HG03378 (cell line): ENCODE results near the gene MAP2K7.
"Not testable (repeated sequence)": the region's sequence is repeated elsewhere in the genome, so short reads cannot be mapped to it uniquely, and the experiment has no call there.

Experiments
- ATAC-seq: cut with Tn5 transposase; IDR thresholded peaks from one replicate; pipeline ENCODE4 v1.9.1; 2021; ENCODE audit warnings: mild to moderate bottlenecking, moderate library complexity; ENCODE audit not compliant: unreplicated experiment

MAP2K7 gene

GRCh38 chr19:7903244-7904073, at the start of gene MAP2K7:
Gene MAP2K7, plus strand, starts transcription at chr19:7903877. Its CDS starts 68 bp downstream, at chr19:7903945.
- ATAC-seq: peak; percentile 83

DNA sequence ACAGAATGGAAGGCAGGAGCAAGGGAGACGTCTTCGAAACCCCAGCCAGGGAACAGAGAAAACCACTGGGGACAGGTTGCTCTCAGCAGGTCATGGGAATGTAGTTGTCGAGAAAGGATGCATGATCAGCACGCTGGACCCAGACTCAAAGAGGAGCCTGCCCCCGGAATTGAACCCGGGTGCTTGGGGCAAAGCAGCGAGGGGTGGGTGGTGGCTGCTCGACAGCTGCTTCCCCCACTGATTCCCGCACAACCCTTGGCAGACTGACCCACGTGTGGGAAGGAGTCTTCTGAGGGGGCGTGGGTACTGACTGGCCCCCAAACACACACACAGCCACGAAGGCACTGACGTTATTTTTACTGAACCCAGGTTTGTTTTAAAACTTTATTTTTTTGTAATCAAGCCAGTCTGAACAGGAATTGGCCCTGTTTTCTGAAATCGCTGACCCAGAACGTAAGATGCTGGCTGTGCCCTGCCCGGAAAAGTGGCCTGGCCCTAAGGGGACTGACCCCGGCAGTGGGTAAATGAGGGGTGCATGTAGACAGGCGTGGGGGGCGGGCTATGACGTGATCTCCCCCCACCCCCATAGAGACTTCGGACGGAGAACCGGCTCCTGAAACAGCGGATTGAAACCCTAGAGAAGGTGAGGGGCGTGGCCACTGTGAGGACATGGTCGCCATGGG, 48.1 kb upstream of the MAP2K7 start:
- ATAC-seq: no peak

GRCh38 chr19:7856109-7856591, 47.5 kb upstream of the MAP2K7 start:
- no peak for ATAC-seq

GRCh38 chr19:7856679-7857663, 46.7 kb upstream of the MAP2K7 start:
- no peak for ATAC-seq

- no peak for ATAC-seq
Observed at GRCh38 chr19:7857727-7858108, 46.0 kb upstream of the MAP2K7 start.

DNA sequence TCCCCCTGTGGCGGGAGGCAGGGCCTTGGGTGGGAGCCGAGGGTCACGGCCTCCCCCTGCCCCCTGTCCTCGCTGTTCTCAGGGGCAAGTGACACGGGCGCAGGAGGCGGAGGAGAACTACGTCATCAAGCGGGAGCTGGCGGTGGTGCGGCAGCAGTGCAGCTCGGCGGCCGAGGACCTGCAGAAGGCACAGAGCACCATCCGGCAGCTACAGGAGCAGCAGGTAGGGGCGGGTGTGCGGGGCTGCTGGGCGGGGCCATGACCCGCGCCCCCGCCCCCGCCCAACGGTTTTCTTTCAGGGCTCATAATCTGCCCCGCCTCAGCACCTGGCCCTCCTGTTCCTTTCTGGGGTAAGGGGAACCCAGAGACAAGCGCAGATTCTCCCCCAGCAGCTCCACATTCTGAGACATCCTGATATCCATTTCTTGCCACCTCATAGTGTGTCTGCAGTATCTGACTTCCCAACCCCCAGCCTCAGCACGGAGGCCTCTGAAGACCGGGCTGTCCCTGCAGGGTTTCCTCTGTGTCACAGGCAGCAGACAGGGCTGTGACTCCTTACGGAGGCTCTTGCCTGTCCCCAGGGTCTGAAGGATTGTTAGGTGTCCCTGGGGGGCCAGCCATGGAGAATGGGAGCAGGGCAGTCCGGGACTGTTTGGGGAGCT, 45.4 kb upstream of the MAP2K7 start:
- no peak for ATAC-seq

DNA sequence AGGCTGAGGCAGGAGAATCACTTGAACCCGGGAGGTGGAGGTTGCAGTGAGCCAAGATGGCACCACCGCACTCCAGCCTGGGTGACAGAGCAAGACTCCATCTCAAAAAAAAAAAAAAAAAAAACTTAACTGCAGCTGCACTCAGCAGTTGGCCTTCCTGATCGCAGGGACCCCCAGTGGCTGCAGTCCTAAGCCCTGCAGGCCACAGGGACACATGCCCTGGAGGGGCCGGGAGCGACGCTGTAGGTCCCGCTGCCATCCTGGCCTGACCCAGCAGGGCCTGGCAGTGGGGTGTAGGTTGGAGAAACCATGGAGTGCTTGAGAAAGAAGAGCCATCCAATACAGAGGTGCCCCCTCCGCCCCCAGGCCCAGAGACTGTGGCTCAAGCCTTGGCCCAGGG, 44.6 kb upstream of the MAP2K7 start:
- not testable (repeated sequence) for ATAC-seq

DNA sequence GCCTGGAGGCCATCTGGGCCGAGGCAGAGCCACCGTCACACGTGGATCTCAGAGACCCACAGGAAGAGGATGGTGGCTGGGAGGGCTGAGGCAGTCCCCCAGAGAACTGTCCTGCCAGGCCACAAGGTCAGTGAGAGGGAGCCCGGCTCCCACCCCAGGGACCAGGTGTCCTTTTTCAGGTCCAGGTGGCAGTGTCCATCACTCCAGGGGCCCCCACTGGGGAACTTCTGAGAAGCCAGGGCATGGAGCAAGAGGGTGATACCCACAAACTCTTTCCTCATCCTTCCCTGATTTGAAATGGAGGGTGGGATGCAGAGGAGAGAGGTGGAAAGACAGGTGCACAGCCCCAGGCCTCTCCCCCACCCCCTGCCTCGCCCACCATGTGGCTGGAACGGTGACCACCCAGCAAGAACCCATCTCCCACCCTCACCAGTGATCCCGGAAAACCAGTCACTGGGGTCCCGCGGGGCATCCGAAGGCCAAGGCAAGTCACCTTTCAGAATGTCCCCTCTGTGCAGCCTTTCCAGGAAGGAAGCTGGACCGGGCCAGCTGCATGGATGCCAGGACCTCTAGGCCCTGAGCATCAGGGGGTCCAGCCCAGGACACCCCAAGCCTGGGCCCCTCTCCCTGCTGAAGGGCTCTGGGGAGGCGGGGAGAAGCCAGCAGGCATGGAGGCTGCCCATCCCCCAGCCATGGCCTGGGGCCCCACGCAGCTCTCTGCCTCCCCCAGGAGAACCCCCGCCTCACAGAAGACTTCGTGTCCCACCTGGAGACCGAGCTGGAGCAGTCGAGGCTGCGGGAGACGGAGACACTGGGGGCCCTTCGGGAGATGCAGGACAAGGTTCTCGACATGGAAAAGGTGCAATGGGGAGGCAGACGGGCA, 43.6 kb upstream of the MAP2K7 start:
- ATAC-seq: no peak

GRCh38 chr19:7860714-7861618, 42.7 kb upstream of the MAP2K7 start:
- no peak for ATAC-seq

DNA sequence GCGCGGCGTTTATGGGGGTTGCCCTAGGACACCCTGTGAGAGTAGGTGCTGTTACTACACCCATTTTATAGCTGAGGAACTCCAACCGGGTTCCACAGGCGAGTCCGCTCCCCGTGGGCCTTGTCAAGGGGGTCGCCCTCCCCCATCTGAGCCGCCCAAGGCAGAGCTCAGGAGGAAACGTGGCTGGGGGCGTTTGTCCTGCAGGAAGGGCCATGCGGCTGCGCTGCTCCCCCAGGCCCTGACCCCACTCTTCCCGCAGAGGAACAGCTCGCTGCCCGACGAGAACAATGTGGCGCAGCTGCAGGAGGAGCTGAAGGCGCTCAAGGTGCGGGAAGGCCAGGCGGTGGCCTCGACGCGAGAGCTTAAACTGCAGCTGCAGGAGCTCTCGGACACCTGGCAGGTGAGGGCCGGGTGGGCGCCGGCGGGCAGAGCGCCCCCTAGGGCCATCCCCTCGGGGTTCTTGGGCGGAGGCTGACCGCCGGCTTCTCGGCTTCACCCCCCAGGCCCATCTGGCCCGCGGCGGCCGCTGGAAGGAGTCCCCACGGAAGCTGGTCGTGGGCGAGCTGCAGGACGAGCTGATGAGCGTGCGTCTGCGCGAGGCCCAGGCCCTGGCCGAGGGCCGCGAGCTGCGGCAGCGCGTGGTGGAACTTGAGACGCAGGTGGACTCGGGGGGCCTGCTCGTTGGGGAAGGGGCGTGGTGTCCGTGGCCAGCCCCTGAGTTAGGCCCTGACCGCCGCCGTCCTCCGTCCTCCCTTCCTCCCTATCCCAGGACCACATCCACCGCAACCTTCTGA, 41.9 kb upstream of the MAP2K7 start:
- no peak for ATAC-seq

DNA sequence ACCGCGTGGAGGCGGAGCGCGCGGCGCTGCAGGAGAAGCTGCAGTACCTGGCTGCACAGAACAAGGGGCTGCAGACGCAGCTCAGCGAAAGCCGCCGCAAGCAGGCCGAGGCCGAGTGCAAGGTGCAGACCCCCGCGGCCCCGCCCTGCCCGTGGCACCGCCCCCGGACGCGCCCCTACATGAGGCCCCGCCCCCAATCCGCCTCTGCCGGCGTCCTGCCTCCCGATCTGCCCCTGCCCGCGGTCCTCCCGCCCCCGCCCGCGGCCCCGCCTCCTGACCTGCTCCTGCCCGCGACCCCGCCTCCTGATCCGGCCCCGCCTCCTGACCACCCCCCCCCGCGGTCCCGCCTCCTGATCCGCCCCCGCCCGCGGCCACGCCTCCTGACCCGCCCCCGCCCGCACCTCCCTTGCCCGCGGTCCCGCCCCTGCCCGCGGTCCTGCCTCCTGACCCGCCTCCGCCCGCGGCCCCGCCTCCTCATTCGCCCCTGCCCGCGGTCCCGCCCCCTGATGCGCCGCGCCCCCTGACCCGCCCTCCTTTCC, 41.2 kb upstream of the MAP2K7 start:
- ATAC-seq: no peak

GRCh38 chr19:7863157-7863970, 40.3 kb upstream of the MAP2K7 start:
- no peak for ATAC-seq

DNA sequence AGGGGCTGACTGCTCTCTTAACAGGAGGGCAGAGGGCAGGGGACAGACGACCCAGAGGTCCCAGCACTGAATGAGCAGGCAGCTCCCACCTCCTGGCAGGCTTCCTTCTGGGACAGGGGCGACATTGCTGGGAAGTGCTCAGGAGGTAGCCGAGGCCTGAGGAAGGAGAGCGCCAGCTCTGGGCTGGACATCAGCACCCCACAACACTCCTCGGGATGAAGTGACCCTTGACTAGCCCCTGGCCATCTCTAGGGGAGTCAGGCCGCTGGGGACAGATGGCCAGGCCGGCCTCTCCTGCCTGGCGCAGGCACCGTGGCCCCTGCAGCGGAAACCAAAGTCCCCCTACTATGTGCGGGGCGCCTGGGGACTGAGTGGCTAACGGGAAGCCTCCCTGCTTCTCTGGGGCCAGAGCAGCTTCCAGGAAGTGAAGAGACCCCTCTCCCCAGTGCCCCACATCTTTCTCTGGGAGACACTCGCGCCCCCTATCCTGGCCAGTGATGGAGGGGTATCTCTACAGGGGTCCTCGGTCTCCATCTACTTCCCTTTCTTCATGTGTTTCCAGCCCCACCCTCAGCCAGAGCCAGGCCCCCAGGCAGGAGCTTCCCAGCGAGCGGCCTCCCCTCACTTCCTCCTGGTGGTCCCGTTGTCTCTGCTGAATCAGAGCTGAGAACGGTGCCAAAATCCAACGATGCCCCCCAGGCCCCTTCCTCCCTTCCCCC, 39.5 kb upstream of the MAP2K7 start:
- ATAC-seq: no peak

DNA sequence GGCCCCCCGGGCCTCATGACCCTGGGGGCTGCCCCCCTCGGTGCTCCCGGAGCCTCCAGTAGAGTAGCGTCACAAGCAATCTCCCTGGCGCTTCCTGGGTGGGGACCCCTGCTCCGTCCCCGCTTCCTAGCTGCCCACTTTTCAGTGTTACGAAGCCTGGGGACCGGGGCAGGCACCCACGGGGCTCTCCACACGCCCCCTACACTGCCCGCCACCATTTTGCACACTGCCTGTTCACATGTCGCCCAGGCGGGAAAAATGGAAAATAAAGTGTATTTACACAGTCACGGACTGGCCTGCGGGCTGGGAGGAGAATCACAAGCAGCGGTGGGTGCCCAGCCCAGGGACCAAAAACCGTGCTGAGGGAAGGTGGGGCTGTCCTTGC, 39.0 kb upstream of the MAP2K7 start:
- ATAC-seq: no peak

DNA sequence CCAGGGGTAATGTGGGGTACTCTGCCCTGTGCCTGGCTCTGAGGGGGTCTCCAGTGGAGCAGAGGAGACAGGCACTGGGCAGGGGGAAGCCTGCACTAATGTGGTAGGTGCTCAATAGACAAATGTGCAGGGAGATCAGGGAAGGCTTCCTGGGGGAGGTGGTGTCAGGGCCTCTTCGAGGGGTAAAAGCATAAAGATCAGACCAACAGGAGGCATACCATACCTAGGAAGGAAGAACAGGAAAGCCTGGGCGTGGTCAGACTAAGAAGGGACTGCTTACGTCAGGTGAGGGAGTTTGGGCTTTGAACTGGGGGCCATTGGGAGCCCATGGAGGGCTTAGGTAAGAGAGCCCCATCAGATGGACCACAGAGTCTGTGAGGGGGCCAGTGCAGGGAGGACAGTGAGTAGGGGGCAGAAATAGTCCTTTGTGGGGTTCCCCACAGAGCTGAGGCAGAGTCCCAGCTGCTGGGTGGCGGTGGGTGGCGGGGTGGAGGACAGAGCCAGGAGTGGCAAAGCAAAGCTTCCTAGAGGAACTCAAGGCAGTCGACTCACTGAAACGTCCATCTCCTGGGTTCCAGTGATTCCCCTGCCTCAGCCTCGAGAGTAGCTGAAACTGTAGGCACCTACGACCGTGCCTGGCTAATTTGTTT, 38.3 kb upstream of the MAP2K7 start:
- ATAC-seq: no peak
